GM18873 (cell line): ENCODE results near the gene MYL4.
"Not testable (repeated sequence)": the region's sequence is repeated elsewhere in the genome, so short reads cannot be mapped to it uniquely, and the experiment has no call there.

Source experiments
- ATAC-seq: cut with Tn5 transposase; IDR thresholded peaks from one replicate; pipeline ENCODE4 v1.9.1; 2021; ENCODE audit warnings: mild to moderate bottlenecking, moderate library complexity, moderate number of reproducible peaks; ENCODE audit not compliant: unreplicated experiment, low FRiP score

Gene MYL4

DNA sequence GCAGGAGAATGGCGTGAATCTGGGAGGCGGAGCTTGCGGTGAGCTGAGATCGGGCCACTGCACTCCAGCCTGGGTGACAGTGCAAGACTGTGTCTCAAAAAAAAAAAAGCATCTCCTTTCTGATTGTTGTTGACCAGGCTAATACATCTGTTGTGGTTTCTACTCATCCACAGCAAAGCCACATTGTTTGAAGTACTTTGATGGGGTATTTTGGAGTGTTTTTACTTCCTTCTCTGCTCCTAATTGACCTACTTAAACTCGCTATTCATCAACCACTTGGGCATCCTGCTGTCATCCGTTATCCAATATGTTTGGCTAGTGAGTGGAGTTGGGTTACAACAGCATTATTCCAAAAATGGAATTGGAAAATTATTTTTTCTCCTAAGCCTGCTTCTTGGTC, 16.6 kb upstream of the MYL4 start:
- no peak for ATAC-seq

- no peak for ATAC-seq
These were observed 15.1 kb upstream of the MYL4 start for GRCh38 chr17:47193931-47194511.

DNA sequence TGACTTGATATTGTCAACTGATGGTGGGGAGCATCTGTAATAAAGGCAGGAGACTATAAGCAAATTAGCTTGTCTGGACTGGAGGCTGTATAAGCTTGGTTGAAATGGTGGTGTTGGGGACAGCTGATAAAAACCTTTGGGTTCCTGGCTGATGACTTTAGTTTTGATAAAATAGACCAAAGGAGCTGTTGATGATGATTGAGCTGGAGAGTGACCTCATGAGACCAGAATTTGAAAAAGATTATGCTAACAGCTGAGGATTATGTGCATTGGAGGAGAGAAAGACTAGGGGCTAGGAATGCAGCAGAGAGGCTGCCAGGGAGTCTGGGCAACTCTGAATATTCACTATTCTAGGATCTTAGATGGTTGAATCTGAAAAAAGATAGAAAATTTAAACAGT, 11.3 kb upstream of the MYL4 start:
- no peak for ATAC-seq

GRCh38 chr17:47199627-47200324, 9.4 kb upstream of the MYL4 start:
- no peak for ATAC-seq

DNA sequence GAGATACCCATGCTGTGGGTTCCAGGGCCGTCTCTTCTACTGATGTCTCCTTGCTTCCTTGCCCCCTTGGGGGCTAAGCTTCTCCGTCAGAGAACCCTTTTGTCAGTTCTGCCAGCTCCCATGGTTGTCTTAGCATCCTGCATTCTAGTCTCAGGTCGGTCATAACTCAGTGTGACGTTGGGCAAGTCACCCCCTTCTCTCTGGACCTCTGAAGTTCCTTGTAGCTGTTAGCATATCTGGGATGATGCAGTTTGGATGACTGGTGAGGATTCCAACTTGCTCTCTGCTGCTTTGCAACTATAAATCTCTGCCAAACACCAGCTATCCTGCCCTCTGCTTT, 8.9 kb upstream of the MYL4 start:
- ATAC-seq: no peak

DNA sequence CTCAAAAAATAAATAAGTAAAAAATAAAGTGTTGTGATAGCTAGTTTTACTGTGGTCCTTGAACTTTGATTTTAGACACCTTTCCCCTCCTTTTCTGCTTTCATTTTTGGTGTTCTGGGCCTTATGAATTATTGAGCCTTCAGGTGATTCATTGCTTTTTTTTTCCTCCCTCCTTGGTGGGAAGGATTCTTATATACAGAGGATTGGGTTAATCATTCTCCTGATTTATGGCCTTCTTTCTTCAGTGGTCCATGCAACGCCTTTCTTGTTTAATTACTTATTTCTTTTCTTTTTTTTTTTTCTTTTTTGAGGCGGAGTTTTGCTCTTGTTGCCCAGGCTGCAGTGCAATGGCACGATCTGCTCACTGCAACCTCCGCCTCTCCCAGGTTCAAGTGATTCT, 8.0 kb upstream of the MYL4 start:
- ATAC-seq: no peak

- ATAC-seq: no peak
These were observed 5.0 kb upstream of the MYL4 start for GRCh38 chr17:47203984-47204721.

GRCh38 chr17:47204722-47205418, 4.3 kb upstream of the MYL4 start:
- peak; percentile 34 for ATAC-seq

DNA sequence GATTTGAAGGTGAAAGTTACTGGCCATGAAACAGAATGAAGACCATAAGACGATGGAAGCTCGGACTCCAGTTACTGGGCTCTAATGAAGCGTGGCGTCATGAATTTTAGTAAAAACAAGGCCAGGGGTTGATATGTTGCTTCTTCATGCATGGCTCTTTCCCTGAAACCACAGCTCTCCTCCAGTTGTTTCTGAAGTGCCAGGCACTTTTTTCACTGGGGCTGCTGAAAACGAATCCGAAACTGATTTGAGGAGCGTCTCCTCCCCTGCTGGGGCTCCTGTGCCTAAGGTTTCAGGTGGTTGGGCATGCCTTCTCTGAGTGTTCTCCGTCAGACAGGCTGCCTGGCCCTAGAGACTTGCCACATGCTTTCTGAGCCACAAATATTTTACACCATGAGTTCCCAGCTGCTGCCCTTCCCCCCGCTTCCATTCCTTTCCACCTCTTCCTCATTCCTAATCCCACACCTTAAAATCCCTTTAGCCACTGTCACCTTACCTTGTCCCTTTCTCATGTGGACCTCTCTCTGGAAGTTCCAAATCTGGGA, 3.7 kb upstream of the MYL4 start:
- ATAC-seq: peak; percentile 55

DNA sequence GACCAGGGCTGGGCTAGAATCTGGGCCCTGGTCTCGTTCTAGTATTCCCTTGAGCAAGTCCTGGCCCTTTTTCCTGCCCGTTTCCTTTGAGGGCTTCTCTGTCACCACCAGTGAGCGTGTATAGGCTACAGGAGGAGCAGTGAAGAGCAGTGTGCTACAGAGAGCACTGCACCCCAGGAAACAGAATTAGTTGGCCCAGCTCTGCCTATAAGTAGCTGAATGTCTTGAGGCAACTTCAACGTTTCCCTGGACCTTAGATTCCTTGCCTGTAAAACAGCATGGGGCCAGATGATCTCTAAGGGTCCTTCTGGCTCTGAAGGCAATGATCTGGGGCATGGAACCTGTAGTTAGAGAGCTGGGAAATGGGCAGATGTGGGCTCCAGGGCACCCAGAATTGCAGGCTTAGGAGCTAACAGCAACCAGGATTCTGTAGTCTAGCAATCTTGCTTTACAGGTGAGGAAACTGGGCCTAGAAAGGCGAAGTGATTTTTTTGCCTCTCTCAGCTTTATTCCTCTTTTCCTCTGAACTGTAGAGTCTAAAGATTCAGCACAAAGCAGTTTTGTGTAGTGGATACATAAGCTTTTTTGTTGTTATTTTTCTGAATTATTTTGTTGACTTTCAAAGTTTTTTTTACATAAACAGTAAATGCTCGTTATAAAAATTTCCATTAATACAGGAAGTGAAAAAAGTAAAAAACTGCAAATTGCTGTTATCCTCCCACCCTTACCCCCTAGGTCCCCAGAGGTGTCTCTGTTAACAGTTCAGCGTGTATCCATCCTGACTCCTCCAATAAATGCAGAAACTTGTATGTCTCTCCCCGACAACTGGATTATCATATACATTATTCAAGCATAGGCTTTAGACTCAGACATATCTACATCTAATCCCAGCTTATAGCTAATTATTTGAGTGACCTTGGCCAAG, 1.7 kb upstream of the MYL4 start:
- ATAC-seq: no peak

- ATAC-seq: no peak
These were observed 351 bp downstream of the MYL4 start for GRCh38 chr17:47209499-47209898.

GRCh38 chr17:47210105-47210504, 957 bp downstream of the MYL4 start:
- no peak for ATAC-seq

DNA sequence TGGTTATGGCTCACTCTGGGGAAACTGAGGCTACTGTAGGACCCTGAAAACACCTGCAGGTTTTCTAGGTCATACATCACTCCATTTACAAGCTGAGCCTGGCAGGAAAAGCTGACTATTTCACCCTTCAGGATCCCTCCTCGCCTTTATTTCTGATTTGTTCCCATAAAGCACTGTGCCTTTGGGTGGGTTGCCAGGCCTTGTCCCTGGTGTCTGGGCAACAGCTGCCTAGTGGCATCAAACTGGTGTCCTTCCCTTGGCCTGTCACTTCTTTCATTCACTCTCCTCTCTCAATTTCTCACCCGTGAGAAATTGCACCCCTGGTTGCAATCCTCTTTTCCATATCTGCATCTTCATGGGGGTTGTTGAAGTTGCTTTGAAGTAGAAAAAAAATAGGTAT, 1.6 kb downstream of the MYL4 start:
- ATAC-seq: no peak

GRCh38 chr17:47212458-47212857, 3.3 kb downstream of the MYL4 start:
- no peak for ATAC-seq

DNA sequence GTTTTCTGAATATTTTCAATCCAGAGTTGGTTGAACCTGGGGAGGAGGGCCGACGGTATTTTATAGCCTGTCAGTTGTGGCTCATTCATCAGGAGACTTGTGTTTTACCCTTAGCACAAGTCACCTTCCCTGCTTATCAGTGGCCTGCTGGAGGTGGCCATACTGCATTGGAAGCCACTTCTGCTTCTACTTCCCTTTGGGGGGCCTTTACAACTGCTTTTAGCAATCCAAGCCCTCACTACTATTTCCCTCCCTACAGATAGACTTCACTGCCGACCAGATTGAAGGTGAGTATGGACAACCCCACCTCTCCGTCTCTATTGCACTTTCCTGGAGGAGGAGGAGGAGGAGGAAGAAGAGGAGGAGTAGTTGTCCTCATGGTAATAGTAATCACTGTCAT, 4.4 kb downstream of the MYL4 start:
- no peak for ATAC-seq

DNA sequence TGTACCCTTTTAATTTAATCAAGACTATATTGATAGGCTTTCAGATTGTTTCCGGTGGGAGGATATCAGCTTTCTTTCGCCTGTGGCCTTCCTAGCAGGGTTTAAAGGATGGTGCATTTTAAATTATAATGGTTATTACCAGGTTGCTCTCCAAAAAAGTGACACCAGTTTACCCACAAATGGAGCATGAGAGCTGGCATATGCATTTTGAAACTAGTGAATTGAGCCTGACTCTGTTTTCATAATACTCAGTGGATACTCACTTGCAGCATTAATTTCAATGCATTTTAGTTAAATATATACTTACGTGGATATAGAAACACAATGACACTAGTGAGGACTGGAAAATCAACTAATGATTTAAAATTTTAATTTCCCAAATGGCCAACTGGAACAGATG, 5.8 kb downstream of the MYL4 start:
- no peak for ATAC-seq

- not testable (repeated sequence) for ATAC-seq
These were observed 7.7 kb downstream of the MYL4 start for GRCh38 chr17:47216821-47217220.

DNA sequence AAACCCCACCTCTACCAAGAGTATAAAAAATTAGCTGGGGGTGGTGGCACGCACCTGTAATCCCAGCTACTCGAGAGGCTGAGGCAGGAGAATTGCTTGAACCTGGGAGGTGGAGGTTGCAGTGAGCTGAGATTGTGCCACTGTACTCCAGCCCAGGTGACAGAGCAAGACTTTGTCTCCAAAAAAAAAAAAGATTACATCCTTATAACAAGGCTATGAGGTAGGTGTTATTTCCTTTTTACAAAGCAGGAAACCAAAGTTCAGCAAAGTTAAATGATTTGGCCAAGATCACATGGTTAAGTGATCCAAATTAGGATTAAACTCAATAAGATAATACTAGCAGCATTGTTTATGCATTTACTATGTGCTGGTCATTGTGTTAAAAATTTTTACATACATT, 8.1 kb downstream of the MYL4 start:
- ATAC-seq: not testable (repeated sequence)

- no peak for ATAC-seq
These were observed 9.8 kb downstream of the MYL4 start for GRCh38 chr17:47218896-47219430.
